Measurements from ENCODE around the gene SMARCA5. TPM values are rescaled to one million over a fixed set of nuclear protein-coding genes. Genes with fewer than 3 reads are reported as not detected.

The SMARCA5 gene
- polyA plus RNA-seq, 1 donor: 51.5 TPM

GRCh38 chr4:143531788-143532491 is 18.4 kb downstream of the SMARCA5 start:
- no peak for DNase-seq

GRCh38 chr4:143538979-143539669 is 25.6 kb downstream of the SMARCA5 start:
- no peak for DNase-seq

GRCh38 chr4:143539670-143540023 is 26.1 kb downstream of the SMARCA5 start:
- no peak for DNase-seq

DNA sequence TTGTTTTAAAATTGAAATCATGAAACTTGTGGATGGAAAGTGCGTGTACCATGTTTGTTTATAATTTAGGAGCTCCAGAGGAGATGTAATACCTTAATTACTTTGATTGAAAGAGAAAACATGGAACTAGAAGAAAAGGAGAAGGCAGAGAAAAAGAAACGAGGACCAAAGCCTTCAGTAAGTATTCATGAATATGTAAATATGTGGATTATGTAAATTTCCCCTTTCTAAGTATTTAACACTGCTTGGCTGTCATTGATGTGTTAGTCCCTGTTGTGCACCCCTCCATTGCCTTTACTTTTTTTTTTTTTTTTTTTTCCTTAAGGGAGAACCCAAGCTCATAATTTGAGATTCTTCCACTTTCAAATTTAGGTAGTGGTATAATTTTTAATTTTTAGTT is 36.4 kb downstream of the SMARCA5 start:
- DNase-seq: no peak

- DNase-seq: no peak
Observed at GRCh38 chr4:143554728-143555597, 41.5 kb downstream of the SMARCA5 start.

DNA sequence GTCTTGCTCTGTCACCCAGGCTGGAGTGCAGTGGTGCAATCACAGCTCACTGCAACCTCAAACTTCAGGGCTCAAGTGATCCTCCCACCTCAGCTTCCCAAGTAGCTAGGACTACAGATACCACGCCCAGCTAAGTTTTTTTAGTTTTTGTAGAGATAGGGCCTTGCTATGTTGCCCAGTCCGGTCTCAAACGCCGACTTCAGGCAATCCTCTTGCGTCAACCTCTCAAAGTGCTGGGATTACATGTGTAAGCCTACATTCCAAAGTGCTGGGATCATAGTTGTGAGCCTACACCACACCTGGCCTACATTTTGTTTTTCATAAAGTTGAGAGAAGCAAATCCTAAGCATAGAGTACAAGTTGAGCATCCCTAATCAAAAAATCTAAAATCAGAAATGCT is 42.2 kb downstream of the SMARCA5 start:
- DNase-seq: no peak

DNA sequence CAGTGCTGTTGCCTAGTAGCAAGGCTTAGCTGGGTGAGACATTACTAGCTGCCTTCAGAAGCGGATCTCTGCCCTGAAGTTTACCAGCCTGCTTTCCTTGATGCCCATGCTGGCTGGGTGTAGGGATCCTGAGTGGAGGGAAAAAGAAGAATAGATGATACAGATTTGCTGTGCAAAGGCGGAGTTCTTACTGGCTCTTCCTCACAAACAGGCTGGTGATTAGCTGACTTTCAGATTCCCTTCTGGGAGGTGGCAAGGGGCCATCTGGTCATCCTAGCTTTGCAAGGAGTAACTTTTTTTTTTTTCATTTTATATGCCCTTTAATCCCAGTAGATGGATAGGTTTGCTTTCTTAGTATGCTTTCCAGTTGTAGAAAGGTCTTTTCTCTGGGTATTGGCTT is 44.8 kb downstream of the SMARCA5 start:
- DNase-seq: no peak

DNA sequence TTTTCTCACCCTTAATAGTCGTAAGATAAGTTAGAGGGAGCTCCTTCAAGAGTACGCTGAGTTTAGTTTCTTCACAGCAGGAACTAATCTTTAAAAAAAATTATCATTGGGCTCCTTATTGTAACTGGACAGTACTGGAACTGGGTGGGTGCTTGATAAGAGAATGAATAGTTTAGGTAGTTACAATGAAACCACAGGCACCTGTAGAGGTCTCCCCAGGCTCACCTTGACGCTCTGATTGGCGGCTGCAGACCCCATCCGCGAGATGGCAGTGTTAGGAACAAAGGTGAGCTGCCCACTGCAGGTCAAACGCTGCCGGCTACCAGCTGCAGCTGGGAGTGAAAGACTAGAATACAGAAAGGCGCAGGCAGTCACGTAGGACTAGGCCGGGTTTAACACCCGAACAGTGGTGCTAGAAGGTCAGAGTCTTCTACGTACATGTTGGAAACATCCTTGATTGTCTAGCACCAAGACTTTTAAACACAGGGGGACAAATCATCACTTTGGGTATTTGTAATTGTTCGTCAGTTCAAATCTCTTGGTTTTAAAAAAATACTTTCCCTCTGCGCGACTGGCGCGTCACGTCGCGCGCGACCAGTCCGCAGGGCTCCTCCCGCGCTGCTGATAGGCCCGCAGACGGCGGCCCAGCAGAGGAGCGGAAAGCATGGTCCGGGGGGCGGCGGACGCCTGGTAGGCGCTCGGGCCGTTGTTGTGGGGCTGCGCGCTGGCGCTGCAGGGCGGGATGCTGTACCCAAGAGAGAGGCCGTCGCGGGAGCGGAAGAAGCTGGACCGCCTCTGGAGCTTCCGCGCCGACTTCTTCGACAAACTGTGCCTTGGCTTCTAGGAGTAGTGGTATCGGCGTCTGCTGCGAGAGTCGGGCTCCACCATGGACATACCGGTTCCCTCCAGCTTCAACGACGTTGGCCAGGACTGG is 45.6 kb downstream of the SMARCA5 start:
- DNase-seq: peak; percentile 84

GRCh38 chr4:143559757-143560147 is 46.2 kb downstream of the SMARCA5 start:
- no peak for DNase-seq

DNA sequence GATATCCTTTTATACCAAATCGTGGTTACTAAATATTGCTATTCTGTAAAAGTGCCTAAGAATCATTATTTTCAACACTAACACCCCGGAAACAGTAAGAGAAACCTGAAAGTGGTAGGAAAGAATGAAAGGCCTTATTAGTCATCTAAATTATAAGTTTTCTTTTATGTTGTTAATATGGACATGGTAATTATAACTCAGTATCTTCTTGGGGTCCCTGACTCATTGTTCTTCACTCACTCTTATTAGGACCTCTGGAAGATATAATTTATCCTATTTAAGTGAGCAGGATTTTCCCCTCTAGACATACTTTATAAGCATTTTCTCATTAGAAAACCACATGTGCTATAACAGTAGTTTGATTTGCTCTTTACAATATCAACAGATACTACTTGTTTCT is 51.0 kb downstream of the SMARCA5 start:
- DNase-seq: no peak

DNA sequence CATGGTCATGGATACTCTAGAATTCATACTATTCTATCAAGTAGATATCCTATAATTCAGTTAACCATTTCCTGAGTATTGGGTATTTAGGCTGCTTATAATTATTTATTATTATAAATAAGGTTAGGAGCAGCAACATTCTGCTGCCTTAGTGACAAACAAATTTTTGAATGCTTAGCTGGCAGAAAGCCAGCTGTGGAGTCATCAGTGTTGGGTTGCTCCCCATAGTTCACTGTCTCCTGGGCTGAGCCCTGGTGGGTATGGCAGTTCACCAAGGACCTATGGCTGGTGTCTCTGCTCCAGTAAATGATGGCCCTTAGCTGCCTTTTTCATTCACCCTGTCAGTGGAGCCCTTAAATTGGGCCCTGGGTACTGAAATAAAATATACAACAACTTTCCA is 61.8 kb downstream of the SMARCA5 start:
- DNase-seq: no peak

DNA sequence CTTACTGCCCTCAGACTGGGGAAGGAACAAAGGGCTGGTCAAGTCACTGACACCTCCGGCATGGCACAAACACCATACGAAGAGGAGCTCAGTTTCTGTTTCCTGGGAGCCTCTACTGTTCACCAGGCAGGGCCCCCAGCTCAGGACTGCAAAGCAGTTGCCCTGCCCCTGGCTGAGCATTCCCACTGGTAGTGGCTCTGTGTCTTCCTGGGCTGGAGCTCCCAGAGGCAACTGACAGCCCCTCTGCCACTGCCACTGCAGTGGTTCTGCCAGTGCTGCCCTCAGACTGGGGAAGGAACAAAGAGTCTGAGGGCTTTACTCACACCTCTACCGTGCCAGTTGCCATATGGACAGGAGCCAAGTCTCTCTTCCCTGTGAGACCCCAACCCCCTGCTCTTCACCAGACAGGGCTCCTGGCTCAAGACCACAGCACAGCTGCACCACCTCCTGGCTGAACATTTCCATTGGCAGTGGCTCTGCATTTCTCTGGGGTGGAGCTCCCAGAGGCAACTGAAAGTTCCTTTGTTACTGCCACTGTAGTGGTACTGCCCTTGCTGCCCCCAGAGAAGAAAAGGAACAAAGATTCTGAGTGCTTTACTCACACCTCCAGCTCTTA is 67.9 kb downstream of the SMARCA5 start:
- DNase-seq: no peak

- DNase-seq: no peak
Observed at GRCh38 chr4:143585548-143585947, 72.0 kb downstream of the SMARCA5 start.

DNA sequence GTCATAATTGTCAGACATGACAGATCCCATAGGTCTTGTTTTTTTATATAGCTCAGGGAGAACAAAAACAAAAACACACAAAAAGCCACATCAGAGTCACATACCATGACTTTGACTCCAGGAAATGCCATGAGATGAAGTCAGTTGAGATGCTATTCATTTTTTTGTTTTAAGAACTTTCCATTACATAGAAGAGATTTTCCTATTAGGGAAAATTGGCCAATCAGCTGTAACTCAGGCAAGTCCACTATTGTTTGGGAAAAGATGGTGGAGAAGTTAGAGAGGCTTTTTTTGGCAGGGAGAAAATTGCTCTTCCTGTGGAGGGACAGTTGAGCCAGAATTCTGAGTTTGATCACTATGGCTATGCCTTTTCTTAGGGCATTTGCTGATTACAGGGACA is 72.6 kb downstream of the SMARCA5 start:
- DNase-seq: no peak

DNA sequence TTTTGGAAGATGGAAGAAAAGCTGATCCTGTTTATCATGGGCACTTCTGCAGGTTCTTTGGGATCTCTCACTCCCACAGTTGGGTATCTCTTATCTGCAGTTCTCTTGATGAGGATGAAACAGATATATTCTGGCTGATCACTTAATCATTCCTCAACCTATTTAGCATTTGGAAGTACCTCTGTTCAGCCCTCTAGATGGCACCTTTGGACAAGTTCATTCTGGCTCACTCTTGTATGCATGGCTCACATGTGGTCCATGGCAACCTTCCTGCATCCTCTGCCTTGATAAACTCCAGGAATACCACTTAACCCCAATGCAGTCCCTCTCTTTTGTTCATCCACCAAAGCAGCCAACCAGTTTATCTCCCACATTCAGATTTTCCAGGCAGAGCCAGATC is 74.2 kb downstream of the SMARCA5 start:
- no peak for DNase-seq

DNA sequence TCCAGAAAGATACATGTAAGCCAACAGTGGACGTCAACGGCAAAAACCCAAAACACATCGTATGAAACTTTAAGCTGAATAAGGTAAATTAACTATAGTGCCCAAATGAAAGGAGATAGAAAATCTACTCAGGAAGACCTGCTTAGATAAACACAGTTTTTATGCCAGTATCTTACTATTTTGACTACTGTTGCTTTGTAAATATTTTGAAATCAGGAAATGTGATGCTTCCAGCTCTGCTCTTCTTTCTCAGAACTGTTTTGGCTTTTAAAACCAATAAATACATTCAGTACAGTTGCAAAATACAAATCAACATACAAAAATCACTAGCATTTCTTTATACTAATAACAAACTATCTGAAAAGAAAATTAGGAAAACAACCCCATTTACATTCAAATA is 83.8 kb downstream of the SMARCA5 start:
- DNase-seq: no peak

- DNase-seq: no peak
Observed at GRCh38 chr4:143598816-143599215, 85.3 kb downstream of the SMARCA5 start.

DNA sequence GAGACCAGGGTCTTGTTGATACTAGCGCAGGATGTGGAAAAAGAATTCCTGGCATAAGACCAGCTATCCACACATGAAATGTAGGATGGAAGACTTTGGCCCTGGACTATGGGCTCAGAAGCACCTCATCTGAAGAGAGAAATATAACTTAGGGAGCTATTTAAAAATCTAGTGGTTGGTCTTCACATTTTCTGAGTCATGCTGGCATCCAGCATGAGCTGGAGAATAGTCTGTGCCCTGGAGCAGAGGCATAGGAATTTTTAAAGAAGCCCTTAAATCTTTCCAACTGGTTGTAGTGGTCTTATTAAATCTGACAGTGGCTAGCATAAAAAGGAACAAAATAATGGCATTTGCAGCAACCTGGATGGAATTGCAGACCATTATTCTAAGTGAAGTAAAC is 86.3 kb downstream of the SMARCA5 start:
- no peak for DNase-seq

- no peak for DNase-seq
Observed at GRCh38 chr4:143606480-143606879, 93.0 kb downstream of the SMARCA5 start.
